Vagina (tissue), 2 donors: Measurements from ENCODE around the gene CCL23. TPM values are rescaled to one million over a fixed set of nuclear protein-coding genes. Genes with fewer than 3 reads are reported as not detected.

ENCODE experiments used
- DNase-seq, 2 donors: peaks; one replicate each; pipeline ENCODE4 v3.0.0-alpha.2; 2017; ENCODE audit errors: extremely low spot score in 2 of 2
- H3K27ac ChIP-seq: fragments of 200-600 bp; sonication (generic); one replicate; pipeline ENCODE4 v1.5.1; 2019
- H3K27me3 ChIP-seq: fragments of 200-600 bp; sonication (generic); one replicate; pipeline ENCODE4 v1.5.1; 2019
- H3K36me3 ChIP-seq, 2 donors: fragments of 200-600 bp; sonication (generic); one replicate each; pipeline ENCODE4 v1.5.1; 2017 to 2019
- H3K4me1 ChIP-seq: fragments of 200-600 bp; sonication (generic); one replicate; pipeline ENCODE4 v1.5.1; 2019
- H3K4me3 ChIP-seq, 2 donors: fragments of 200-600 bp; sonication (generic); 1 replicate in 1 of 2; 2 replicates in 1 of 2; pipeline ENCODE4 v1.5.1; 2016 to 2019
- H3K9me3 ChIP-seq: fragments of 200-600 bp; sonication (generic); one replicate; pipeline ENCODE4 v1.5.1; 2019
- POLR2A ChIP-seq, 2 donors: fragments of 450-650 bp; IDR thresholded peaks; one replicate each; pipeline ENCODE4 v1.6.1; 2017; ENCODE audit warnings: antibody characterized with exemption in 2 of 2, mild to moderate bottlenecking in 2 of 2, moderate library complexity in 2 of 2
- POLR2AphosphoS5 ChIP-seq, 2 donors: sonication (generic); formaldehyde crosslinking; IDR thresholded peaks; one replicate each; pipeline ENCODE4 v1.9.0; 2017; ENCODE audit warnings: antibody characterized with exemption in 2 of 2, mild to moderate bottlenecking in 2 of 2, low read depth in 1 of 2; ENCODE audit not compliant: insufficient read depth in 1 of 2
- intact Hi-C: fragments of 100-400 bp; cut with DNase I; formaldehyde crosslinking; loops from one replicate; pipeline ENCODE4 v1.15.1; 2023
- total RNA-seq: library from RNA; depleted of rRNA; stranded (reverse); fragments of >200 nt; gene quantifications from one replicate; pipeline ENCODE4 v1.2.3, GENCODE V29; 2016
- TF ChIP-seq, protein P1 (sequence below), 3 experiments: fragments of 450-650 bp in 2 of 3; fragments of 200-600 bp in 1 of 3; sonication (generic) in 1 of 3; IDR thresholded peaks; one replicate each; pipeline ENCODE4 v1.5.1; 2017 to 2019; ENCODE audit warnings: antibody characterized with exemption in 3 of 3, mild to moderate bottlenecking in 2 of 3, moderate library complexity in 2 of 3

The CCL23 gene
- total RNA-seq, 1 donor from 2014 or later: 13.3 TPM

DNA sequence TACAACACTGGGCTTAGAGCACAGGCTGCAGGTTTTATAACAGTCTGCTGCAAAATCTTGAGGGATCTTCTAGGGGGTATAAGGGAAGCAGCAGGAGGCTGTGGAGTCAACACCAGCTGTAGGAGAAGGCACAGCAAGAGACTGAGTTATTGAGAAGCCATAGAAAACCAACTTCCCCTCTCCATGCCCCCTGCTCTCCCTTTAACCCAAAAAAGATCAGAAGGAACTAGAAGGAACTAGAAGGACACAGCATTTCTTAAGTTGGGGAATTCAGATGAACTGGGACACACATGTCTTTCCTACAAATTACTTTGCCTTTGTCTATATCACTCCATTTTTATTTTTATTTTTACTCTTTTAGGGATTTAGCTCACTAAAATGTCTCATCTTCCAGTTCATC, 40.1 kb upstream of the CCL23 start:
- Histone ChIP-seq H3K27me3 (no peaks in the 10 kb centered on the region), H3K9me3 (no peaks in the 10 kb centered on the region), H3K4me1 (no peaks in the 10 kb centered on the region), H3K4me3 (no peak overlapping the region), H3K27ac (no peak overlapping the region), H3K36me3 (no peaks in the 10 kb centered on the region)
- DNase-seq: no peak
- intact Hi-C loops: no loop called here
- TF ChIP-seq POLR2A (IDR thresholded peaks at IDR 0.05) (no peak), POLR2AphosphoS5 (IDR thresholded peaks at IDR 0.05; ENCODE audit: insufficient read depth in 1 of 2, low read depth in 1 of 2) (no peak)
- TF ChIP-seq, protein P1, sequence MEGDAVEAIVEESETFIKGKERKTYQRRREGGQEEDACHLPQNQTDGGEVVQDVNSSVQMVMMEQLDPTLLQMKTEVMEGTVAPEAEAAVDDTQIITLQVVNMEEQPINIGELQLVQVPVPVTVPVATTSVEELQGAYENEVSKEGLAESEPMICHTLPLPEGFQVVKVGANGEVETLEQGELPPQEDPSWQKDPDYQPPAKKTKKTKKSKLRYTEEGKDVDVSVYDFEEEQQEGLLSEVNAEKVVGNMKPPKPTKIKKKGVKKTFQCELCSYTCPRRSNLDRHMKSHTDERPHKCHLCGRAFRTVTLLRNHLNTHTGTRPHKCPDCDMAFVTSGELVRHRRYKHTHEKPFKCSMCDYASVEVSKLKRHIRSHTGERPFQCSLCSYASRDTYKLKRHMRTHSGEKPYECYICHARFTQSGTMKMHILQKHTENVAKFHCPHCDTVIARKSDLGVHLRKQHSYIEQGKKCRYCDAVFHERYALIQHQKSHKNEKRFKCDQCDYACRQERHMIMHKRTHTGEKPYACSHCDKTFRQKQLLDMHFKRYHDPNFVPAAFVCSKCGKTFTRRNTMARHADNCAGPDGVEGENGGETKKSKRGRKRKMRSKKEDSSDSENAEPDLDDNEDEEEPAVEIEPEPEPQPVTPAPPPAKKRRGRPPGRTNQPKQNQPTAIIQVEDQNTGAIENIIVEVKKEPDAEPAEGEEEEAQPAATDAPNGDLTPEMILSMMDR (IDR thresholded peaks at IDR 0.05): no peak

GRCh38 chr17:36055921-36056520, 38.2 kb upstream of the CCL23 start:
- TF ChIP-seq, protein P1 (IDR thresholded peaks at IDR 0.05): no peak
- TF ChIP-seq POLR2A (IDR thresholded peaks at IDR 0.05) (no peak), POLR2AphosphoS5 (IDR thresholded peaks at IDR 0.05; ENCODE audit: insufficient read depth in 1 of 2, low read depth in 1 of 2) (no peak)
- no peak overlapping the region for H3K4me3 ChIP-seq
- DNase-seq: no peak

DNA sequence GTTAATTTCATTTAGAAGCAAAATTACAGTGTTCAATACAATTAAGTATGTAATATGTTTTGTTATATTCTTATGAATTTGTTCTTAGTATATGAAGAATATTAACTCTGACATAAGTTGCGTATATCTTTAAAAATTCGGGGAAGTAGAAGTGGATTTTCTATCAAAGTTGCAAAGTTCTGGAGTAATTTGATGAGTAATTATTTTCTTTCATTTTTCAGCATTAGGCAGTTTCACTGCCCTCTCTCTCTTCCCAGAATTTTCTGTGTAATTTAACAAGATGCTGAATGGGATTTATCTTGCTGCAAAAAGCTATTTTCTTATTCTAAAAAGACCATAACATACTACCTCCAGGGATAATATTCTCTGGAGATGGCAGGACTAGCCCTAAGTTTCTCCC, 37.4 kb upstream of the CCL23 start:
- intact Hi-C loops: no loop called here
- no peak for TF ChIP-seq POLR2AphosphoS5 (IDR thresholded peaks at IDR 0.05; ENCODE audit: insufficient read depth in 1 of 2, low read depth in 1 of 2)
- no peak for TF ChIP-seq POLR2A (IDR thresholded peaks at IDR 0.05)
- TF ChIP-seq, protein P1 (IDR thresholded peaks at IDR 0.05): no peak
- H3K4me3 ChIP-seq: no peak overlapping the region

More at GRCh38 chr17:36055921-36056520, 38.2 kb upstream of the CCL23 start:
- intact Hi-C loops: no loop called here
- H3K9me3 ChIP-seq: no peaks in the 10 kb centered on the region
- H3K27me3 ChIP-seq: no peaks in the 10 kb centered on the region
- H3K36me3 ChIP-seq: no peaks in the 10 kb centered on the region
- H3K4me1 ChIP-seq: no peaks in the 10 kb centered on the region
- H3K27ac ChIP-seq: no peak overlapping the region

DNA sequence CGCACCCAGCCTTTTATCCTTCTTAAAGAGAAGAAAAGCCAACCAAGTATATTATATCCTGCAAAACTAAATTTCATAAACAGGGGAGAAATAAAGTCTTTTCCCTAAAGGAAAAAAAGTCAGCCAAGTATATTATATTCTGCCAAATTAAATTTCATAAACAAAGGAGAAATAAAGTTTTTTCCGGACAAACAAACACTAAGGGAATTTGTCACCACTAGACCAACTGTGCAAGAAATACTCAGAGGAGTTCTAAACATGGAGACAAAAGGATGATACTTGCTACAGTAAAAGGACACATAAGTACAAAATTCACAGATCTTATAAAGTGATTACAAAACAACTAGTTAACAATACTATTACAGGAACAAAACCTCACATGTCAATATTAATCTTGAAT, 31.9 kb upstream of the CCL23 start:
- no peak for DNase-seq
- Histone ChIP-seq H3K4me3 (no peak overlapping the region), H3K36me3 (no peaks in the 10 kb centered on the region), H3K27me3 (no peaks in the 10 kb centered on the region), H3K27ac (no peak overlapping the region), H3K9me3 (peaks cover 5% of the 10 kb centered on the region), H3K4me1 (no peaks in the 10 kb centered on the region)
- intact Hi-C loops: no loop called here
- TF ChIP-seq POLR2AphosphoS5 (IDR thresholded peaks at IDR 0.05; ENCODE audit: insufficient read depth in 1 of 2, low read depth in 1 of 2) (no peak), POLR2A (IDR thresholded peaks at IDR 0.05) (no peak)
- TF ChIP-seq, protein P1 (IDR thresholded peaks at IDR 0.05): no peak

More for the DNA sequence above, 37.4 kb upstream of the CCL23 start:
- H3K4me1 ChIP-seq: no peaks in the 10 kb centered on the region
- no peak for DNase-seq
- no peaks in the 10 kb centered on the region for H3K36me3 ChIP-seq
- no peaks in the 10 kb centered on the region for H3K27me3 ChIP-seq
- H3K9me3 ChIP-seq: no peaks in the 10 kb centered on the region
- H3K27ac ChIP-seq: no peak overlapping the region

DNA sequence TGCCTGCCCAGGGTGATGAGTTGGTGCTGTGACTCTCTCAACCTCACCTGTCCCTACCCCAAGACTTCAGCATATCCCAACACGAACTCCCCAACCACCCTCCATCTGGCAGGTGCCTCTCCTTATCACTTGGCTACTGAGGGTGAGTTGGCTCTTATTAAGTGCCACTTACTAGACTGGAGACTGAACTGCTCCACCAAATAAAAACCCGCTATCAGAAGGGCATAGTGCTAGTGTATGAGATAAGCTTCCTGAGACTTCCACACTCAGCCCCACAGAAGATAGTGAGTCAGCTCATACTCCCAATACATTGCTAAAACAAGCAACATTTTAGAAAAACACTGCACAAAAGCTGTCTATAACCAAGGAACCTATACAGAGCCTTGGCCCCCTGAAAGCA, 30.3 kb upstream of the CCL23 start:
- no peaks in the 10 kb centered on the region for H3K4me1 ChIP-seq
- intact Hi-C loops: no loop called here
- no peak for DNase-seq
- H3K4me3 ChIP-seq: no peak overlapping the region
- H3K36me3 ChIP-seq: no peaks in the 10 kb centered on the region
- H3K27ac ChIP-seq: no peak overlapping the region
- no peaks in the 10 kb centered on the region for H3K27me3 ChIP-seq
- H3K9me3 ChIP-seq: peaks cover 5% of the 10 kb centered on the region
- no peak for TF ChIP-seq POLR2AphosphoS5 (IDR thresholded peaks at IDR 0.05; ENCODE audit: insufficient read depth in 1 of 2, low read depth in 1 of 2)
- TF ChIP-seq, protein P1 (IDR thresholded peaks at IDR 0.05): no peak
- TF ChIP-seq POLR2A (IDR thresholded peaks at IDR 0.05): no peak
